IPS-15b (cell line): Measurements from ENCODE around the gene GLS.

ENCODE experiments used
- H3K27me3 ChIP-seq: one replicate; pipeline ENCODE4 v1.6.1; 2013; ENCODE audit warnings: low read length; ENCODE audit not compliant: control insufficient read depth, insufficient read depth
- H3K36me3 ChIP-seq: one replicate; pipeline ENCODE4 v1.6.1; 2013; ENCODE audit warnings: low read length; ENCODE audit not compliant: control insufficient read depth, insufficient read depth
- H3K4me1 ChIP-seq: one replicate; pipeline ENCODE4 v1.6.1; 2013; ENCODE audit warnings: mild to moderate bottlenecking, low read length; ENCODE audit not compliant: control insufficient read depth, insufficient read depth
- H3K4me3 ChIP-seq: one replicate; pipeline ENCODE4 v1.5.1; 2013; ENCODE audit warnings: low read depth, low read length
- H3K9ac ChIP-seq: one replicate; pipeline ENCODE4 v1.6.1; 2013; ENCODE audit warnings: low read depth, mild to moderate bottlenecking, low read length
- H3K9me3 ChIP-seq: one replicate; pipeline ENCODE4 v1.6.1; 2013; ENCODE audit warnings: mild to moderate bottlenecking, low read length; ENCODE audit not compliant: control insufficient read depth, insufficient read depth

Gene GLS

GRCh38 chr2:190920085-190920484 lies 39.5 kb downstream of the GLS start:
- Histone ChIP-seq H3K9ac (no peak overlapping the region), H3K4me3 (no peak overlapping the region), H3K36me3 (no peaks in the 10 kb centered on the region), H3K27me3 (no peaks in the 10 kb centered on the region), H3K9me3 (no peaks in the 10 kb centered on the region), H3K4me1 (no peaks in the 10 kb centered on the region)

DNA sequence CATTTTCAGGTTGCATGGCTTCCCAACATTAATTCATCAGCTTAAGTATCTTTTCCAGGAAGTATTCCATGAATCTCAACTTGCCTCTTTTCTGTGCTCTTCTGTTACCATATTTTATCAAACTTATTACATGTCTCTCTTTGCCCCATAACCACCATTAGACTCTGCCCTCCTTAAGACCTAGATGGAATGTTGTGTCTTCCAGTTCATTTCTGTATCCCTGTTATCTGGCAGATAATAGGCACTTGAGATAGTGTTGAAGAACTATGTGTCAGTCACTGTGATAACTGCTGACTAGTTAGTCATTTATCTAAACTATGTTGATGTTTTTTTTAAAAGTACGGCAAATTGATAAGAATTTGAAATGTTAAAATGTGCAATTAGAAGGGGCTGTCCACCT lies 41.8 kb downstream of the GLS start:
- no peaks in the 10 kb centered on the region for H3K27me3 ChIP-seq
- H3K4me1 ChIP-seq: no peaks in the 10 kb centered on the region
- H3K9me3 ChIP-seq: no peaks in the 10 kb centered on the region
- H3K4me3 ChIP-seq: no peak overlapping the region
- no peak overlapping the region for H3K9ac ChIP-seq
- no peaks in the 10 kb centered on the region for H3K36me3 ChIP-seq

- Histone ChIP-seq H3K9me3 (no peaks in the 10 kb centered on the region), H3K27me3 (no peaks in the 10 kb centered on the region), H3K4me3 (no peak overlapping the region), H3K4me1 (peaks cover 9% of the 10 kb centered on the region), H3K36me3 (no peaks in the 10 kb centered on the region), H3K9ac (no peak overlapping the region)
Observed at GRCh38 chr2:190927301-190927700, 46.7 kb downstream of the GLS start.

- H3K36me3 ChIP-seq: no peaks in the 10 kb centered on the region
- no peaks in the 10 kb centered on the region for H3K27me3 ChIP-seq
- H3K4me3 ChIP-seq: no peak overlapping the region
- no peak overlapping the region for H3K9ac ChIP-seq
- no peaks in the 10 kb centered on the region for H3K9me3 ChIP-seq
- H3K4me1 ChIP-seq: peaks cover 16% of the 10 kb centered on the region
Observed at GRCh38 chr2:190929919-190930318, 49.3 kb downstream of the GLS start.

DNA sequence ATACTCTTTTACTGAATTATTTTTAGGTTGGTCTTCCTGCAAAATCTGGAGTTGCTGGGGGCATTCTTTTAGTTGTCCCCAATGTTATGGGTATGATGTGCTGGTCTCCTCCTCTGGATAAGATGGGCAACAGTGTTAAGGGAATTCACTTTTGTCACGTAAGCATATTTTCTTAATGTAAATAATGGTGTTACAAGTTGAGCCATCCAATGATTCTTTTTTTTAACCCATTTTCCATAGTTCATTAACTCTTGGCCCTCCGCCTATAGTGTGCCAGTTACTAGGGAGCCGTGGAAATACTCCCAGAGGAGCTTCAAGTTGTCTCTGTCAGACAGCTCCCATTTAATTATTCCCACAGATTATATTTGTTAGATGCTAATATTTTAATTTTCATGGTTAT lies 49.8 kb downstream of the GLS start:
- Histone ChIP-seq H3K9ac (no peak overlapping the region), H3K4me3 (no peak overlapping the region), H3K4me1 (peaks cover 18% of the 10 kb centered on the region), H3K27me3 (no peaks in the 10 kb centered on the region), H3K36me3 (no peaks in the 10 kb centered on the region), H3K9me3 (no peaks in the 10 kb centered on the region)

- Histone ChIP-seq H3K4me3 (no peak overlapping the region), H3K27me3 (no peaks in the 10 kb centered on the region), H3K4me1 (peaks cover 27% of the 10 kb centered on the region), H3K36me3 (no peaks in the 10 kb centered on the region), H3K9me3 (no peaks in the 10 kb centered on the region), H3K9ac (no peak overlapping the region)
Observed at GRCh38 chr2:190932514-190932913, 51.9 kb downstream of the GLS start.

DNA sequence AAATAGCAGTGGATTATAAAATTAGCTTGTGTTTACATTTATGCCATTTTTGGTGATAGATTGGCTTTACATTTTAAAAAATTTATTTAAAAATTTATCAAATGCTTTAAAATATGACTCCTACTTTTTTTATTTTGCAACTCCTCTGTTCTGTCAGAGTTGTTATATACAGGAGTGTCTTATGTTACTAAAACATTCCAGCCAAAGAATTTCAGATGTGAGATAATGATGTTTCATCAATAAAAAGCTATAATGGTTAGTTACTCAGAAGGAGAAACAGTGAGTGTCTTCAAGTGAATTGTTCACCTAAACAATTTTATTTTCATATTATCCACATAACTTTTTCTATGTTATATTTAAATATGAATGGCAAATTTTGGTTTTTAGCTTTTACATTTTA lies 52.7 kb downstream of the GLS start:
- Histone ChIP-seq H3K9ac (no peak overlapping the region), H3K36me3 (no peaks in the 10 kb centered on the region), H3K4me1 (peaks cover 27% of the 10 kb centered on the region), H3K9me3 (no peaks in the 10 kb centered on the region), H3K27me3 (no peaks in the 10 kb centered on the region), H3K4me3 (no peak overlapping the region)

DNA sequence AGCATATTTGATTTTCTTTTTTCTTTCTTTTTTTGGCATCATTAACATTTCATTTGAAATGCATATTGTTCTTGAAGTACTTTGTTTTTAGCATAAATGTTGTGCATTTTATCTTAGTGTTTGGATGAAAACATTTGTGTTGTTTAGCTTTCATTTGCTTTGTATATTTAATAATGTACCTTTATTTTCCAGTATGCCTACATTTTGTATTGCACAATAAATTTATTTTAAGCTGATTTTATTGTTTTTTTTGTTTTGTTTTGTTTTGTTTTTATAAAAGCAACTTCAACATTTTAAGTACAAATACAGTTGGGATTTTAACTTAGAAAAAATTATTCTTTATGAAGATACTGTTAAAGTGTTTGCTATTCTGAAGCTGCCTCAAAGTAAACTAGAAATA lies 54.4 kb downstream of the GLS start:
- H3K9me3 ChIP-seq: no peaks in the 10 kb centered on the region
- H3K27me3 ChIP-seq: no peaks in the 10 kb centered on the region
- H3K4me1 ChIP-seq: peaks cover 30% of the 10 kb centered on the region
- no peak overlapping the region for H3K4me3 ChIP-seq
- H3K36me3 ChIP-seq: no peaks in the 10 kb centered on the region
- no peak overlapping the region for H3K9ac ChIP-seq

GRCh38 chr2:190938771-190939335 lies 58.2 kb downstream of the GLS start:
- Histone ChIP-seq H3K9ac (no peak overlapping the region), H3K9me3 (no peaks in the 10 kb centered on the region), H3K27me3 (no peaks in the 10 kb centered on the region), H3K4me3 (no peak overlapping the region), H3K36me3 (no peaks in the 10 kb centered on the region), H3K4me1 (peaks cover 21% of the 10 kb centered on the region)

DNA sequence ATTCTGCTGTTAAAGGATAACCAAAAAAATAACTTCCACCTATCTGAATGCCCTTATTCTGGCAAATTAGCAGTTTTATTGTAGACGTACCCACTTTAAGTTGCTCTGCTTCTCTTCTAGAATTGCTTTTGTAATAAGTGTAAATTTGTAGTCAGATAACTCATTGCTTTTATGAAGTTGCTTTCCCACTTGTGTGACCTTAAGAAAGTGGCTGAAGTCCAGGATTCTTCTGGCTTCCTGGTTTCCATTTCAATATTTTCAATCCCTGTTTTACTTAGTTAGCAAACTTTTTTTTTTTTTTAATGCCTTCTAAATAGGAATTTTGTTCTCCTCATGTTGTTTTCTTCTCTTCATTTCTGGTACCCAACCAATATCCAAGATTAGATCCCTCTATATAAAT lies 59.8 kb downstream of the GLS start:
- H3K9ac ChIP-seq: no peak overlapping the region
- H3K36me3 ChIP-seq: no peaks in the 10 kb centered on the region
- no peaks in the 10 kb centered on the region for H3K27me3 ChIP-seq
- H3K4me1 ChIP-seq: peaks cover 12% of the 10 kb centered on the region
- no peak overlapping the region for H3K4me3 ChIP-seq
- no peaks in the 10 kb centered on the region for H3K9me3 ChIP-seq

GRCh38 chr2:190941571-190941970 lies 61.0 kb downstream of the GLS start:
- H3K36me3 ChIP-seq: no peaks in the 10 kb centered on the region
- H3K9me3 ChIP-seq: no peaks in the 10 kb centered on the region
- no peak overlapping the region for H3K9ac ChIP-seq
- H3K4me3 ChIP-seq: no peak overlapping the region
- H3K4me1 ChIP-seq: peaks cover 9% of the 10 kb centered on the region
- H3K27me3 ChIP-seq: no peaks in the 10 kb centered on the region

- H3K4me3 ChIP-seq: no peak overlapping the region
- H3K9me3 ChIP-seq: no peaks in the 10 kb centered on the region
- peaks cover 3% of the 10 kb centered on the region for H3K4me1 ChIP-seq
- no peaks in the 10 kb centered on the region for H3K36me3 ChIP-seq
- H3K27me3 ChIP-seq: no peaks in the 10 kb centered on the region
- no peak overlapping the region for H3K9ac ChIP-seq
Observed at GRCh38 chr2:190942697-190943096, 62.1 kb downstream of the GLS start.
